NOMO-1 treated with DMSO at 0.1 percent for 48 hours (cell line): Measurements from ENCODE around the gene COX17.
A peak's percentile ranks its signal among the peaks of the same experiment; 100 is the strongest.

Source experiments
- DNase-seq: peaks from one replicate; lab custom pipeline; 2025; ENCODE audit not compliant: unreplicated experiment; lab: John Stamatoyannopoulos, UW

COX17 gene

DNA sequence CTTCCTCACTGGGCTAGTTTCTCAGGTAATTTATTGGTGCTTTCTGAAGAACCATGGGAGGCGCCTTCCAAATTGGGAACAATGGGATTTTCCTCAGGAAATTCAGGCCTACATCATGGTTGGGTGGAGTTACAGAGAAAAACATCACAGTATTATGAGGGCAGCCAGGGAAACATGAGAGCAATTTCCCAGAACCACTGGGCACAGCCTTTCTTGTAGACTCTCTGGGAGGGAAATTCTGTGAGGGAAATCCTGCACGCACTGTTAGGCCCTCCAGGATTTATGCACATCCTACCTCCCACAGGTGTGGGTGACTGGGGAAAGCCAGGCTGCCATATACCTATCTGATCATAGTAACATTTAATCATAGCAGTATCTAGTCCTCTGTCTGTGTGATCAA lies 30.0 kb downstream of the COX17 start:
- no peak for DNase-seq

- DNase-seq, result no peak
Measured at GRCh38 chr3:119645813-119646212, 31.4 kb downstream of the COX17 start.

- no peak for DNase-seq
Measured at GRCh38 chr3:119644481-119644880, 32.7 kb downstream of the COX17 start.

DNA sequence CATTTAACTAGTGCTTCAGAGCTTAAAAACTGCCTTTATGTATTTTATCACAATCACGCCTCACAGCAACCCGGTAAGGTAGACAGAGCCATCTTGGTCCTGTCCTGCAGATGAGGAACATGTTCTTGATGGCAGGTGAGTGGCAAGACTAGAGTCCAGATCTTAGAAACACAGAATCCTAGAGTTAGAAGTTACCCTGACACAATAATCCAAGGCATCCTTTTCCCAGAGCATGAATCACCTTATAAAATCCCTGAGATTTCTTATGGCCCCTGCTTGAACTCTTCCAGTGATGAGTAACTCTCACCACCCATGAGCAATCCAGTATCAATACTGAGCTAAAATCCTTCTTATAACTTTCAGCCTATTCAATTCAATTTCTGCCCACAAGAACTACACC lies 33.7 kb downstream of the COX17 start:
- no peak for DNase-seq

- DNase-seq, result no peak
Measured at GRCh38 chr3:119642746-119643473, 34.3 kb downstream of the COX17 start.

- DNase-seq, result no peak
Measured at GRCh38 chr3:119641416-119641815, 35.8 kb downstream of the COX17 start.

GRCh38 chr3:119639494-119640350 lies 37.5 kb downstream of the COX17 start:
- DNase-seq, result no peak

DNA sequence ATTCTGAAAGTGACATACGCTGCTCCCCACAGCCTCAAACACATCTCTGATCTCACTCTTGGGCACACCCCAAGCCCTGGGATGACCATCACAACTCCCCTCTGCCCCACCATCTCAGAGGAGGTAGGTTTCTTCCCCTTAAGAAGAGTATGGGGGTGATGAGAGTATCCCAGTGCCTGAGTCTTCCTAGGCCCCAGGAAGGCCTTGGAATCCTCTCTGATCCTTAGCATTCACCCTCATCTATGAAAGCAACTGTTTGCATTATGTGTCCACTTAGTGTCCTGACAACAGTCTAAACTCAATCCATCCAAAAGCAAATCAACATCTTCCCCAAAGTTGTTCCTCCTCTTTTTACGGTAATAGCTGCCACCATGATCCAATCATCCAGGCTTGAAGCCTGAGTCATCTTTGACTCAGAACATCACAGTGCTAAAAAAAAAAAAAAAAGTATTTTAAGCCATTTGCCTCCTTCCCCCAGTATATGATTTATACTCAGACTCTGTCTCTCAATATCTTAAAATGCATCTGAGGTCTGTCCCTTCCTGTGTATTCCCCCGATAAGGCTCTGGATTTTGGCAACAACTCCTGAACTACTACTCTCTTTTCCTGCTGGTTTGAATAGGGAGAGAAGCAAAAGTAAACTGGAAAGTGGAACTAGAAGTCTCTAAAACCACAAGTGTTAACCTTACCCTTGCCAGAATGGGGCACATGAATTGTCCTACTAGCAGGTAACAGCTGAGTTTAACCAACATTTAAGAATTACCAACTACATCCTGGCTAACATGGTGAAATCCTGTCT lies 39.3 kb downstream of the COX17 start:
- peak; percentile 72 for DNase-seq

DNA sequence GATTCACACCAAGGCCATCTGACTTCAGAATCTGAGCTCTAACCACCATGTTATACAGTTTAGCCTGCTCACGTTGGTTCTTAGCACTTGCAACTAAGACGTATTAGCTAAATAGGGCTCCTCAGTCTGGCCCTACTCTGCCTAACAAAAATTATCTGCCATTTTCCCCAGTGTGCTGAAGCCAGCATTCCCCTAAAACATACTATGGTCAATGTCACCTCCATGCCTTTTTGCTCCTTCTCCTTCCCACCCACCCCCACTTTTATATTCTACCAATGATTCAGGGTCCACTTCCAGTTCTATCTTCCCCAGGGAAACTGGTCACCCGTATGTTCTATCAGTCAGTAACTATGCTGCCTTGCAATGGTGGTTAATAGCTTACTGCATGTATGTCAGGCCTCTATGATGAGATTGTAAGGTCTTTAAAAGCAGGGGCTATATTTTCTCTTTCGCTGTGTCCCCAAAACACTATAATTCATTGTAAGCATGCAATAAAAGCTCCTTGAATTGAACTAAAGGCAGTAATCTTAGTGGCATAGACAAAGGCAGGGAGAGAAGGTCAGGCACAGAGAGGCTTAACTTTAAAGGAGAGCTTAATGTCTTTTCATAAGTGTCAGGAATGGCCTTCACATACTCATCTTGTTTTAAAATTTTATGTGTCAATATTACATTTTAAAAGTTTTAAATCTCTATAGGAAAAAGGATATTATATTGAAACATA lies 40.2 kb downstream of the COX17 start:
- no peak for DNase-seq

DNA sequence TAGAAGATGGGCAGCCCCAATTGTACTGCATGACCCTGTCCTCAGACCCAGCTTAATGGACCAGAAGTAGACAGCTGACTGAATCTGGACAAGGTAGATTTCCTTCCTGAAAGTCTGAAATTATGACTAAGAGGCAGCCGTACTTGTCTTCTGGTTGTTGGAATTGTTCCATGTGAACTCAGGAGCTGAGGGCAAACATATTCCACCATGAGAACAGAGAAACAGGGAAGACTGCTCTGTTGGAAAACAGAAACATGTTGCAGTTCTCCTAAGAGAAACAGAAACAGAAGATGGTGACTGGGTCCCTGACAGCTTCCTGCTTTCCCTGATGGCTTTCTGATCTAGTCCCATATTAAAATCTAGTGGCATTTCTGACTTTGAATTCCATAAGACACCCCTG lies 41.0 kb downstream of the COX17 start:
- DNase-seq, result no peak

DNA sequence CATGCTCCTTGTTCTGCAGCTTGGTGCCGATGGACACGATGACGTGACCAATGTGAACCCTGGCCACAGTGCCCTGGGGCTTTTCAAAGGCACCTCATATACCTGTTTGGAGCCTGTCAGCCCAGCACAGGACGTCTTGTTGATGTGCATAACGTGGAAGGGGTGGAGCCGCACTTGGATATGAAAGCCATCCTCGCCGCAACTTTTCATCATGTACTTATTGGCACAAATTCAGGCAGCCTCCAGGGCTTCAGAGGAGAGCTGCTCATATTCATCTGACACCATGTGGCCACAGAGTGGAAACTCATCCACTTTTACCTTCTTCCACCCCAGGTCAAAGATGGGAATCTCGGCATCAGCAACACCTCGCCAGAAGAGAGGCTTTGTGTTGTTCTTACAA lies 41.5 kb downstream of the COX17 start:
- no peak for DNase-seq

- no peak for DNase-seq
Measured at GRCh38 chr3:119632829-119633228, 44.4 kb downstream of the COX17 start.

GRCh38 chr3:119632216-119632615 lies 45.0 kb downstream of the COX17 start:
- no peak for DNase-seq

DNA sequence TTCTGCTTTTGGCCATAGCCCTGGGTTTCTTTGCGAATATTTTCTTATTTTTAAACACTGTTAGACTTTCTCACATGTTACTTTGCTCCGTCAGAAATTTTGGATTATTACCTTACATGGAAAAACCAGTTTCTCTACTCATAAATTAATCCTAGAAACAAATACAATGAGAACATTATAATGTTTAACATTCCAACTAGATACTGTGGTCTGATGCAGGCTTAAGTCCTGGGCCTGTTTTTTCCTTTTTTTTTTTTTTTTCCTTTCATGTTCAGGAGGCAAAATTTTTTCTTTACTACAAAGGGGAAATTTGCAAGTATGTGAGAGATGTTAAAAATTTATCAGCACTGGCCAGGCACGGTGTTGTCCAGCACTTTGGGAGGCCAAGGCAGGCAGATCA lies 45.7 kb downstream of the COX17 start:
- no peak for DNase-seq

GRCh38 chr3:119630880-119631329 lies 46.3 kb downstream of the COX17 start:
- DNase-seq, result no peak

DNA sequence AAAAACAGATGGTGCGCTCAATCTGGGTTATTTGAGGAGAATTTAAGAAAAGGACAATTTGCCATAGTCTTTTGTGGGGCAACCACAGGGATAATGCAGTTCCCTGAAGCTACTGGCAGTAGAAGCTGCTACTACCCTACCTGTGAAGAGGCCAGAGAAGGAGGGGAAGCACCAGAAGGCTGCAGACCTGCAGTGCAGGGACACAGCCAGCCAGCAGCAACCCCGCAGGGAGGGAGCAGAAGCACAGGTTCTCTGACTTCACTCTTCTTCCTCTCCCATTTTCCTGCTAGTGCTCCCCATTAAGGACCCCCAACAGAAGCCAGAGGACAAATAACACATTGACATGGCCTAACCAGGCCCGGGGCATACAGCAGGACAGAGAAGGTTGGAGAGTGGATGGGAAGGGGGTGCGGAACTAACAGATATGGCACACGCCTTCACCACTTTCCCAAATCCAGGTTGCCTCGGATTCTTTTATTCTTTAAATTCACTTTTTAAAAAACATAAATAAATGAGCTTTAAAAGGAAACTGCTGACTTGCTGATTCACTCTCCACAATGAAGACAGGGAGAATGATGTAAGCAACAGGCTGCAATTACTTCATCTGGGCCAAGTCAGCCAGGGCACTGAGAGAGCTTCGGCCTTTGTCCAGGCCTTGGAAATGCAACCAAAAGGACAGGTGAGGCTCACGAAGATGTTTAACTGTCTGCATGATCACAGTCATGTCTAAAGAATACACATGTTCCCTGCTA lies 46.9 kb downstream of the COX17 start:
- peak; percentile 39 for DNase-seq

- DNase-seq, result no peak
Measured at GRCh38 chr3:119628816-119629445, 48.3 kb downstream of the COX17 start.

- DNase-seq, result peak; percentile 10
Measured at GRCh38 chr3:119628390-119628789, 48.8 kb downstream of the COX17 start.

DNA sequence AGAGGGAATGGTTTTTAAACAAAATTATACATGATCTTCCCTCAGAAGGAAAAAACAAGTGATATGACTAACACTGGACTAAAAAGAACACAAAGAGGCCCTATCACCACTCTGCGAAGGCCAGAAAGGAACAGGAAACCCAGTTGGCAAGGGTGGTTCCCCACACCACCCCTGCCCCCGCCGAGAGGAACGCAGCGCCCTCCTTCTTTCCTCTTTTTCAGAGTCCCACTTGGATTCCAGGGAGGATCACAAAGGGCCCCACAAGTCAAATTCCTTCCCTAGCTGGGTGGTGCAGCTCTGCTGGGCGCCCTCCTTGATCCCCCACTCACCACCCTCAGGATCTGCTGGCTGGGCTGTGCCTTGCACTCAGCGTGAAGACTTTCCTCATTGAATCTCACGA lies 49.7 kb downstream of the COX17 start:
- no peak for DNase-seq

GRCh38 chr3:119626196-119626595 lies 51.0 kb downstream of the COX17 start:
- no peak for DNase-seq
